ENCODE measurements around the gene MOV10L1.
A peak's percentile ranks its signal among the peaks of the same experiment; 100 is the strongest.

The MOV10L1 gene

GRCh38 chr22:50176850-50177536 is 87.2 kb downstream of the MOV10L1 start:
- DNase-seq (ENCODE audit: low read depth in 2 of 2) = no peak

- no peak for DNase-seq (ENCODE audit: low read depth in 2 of 2)
These were observed 88.0 kb downstream of the MOV10L1 start for GRCh38 chr22:50177537-50178470.

GRCh38 chr22:50178471-50178864 is 88.7 kb downstream of the MOV10L1 start:
- no peak for DNase-seq (ENCODE audit: low read depth in 2 of 2)

- DNase-seq (ENCODE audit: low read depth in 2 of 2) = no peak
These were observed 89.4 kb downstream of the MOV10L1 start for GRCh38 chr22:50178871-50179869.

- DNase-seq (ENCODE audit: low read depth in 2 of 2) = no peak
These were observed 90.3 kb downstream of the MOV10L1 start for GRCh38 chr22:50179937-50180726.

- no peak for DNase-seq (ENCODE audit: low read depth in 2 of 2)
These were observed 91.1 kb downstream of the MOV10L1 start for GRCh38 chr22:50180727-50181521.

GRCh38 chr22:50182176-50183081 is 92.6 kb downstream of the MOV10L1 start:
- no peak for DNase-seq (ENCODE audit: low read depth in 2 of 2)

- no peak for DNase-seq (ENCODE audit: low read depth in 2 of 2)
These were observed 93.5 kb downstream of the MOV10L1 start for GRCh38 chr22:50183141-50183971.

GRCh38 chr22:50184004-50184901 is 94.4 kb downstream of the MOV10L1 start:
- no peak for DNase-seq (ENCODE audit: low read depth in 2 of 2)

- no peak for DNase-seq (ENCODE audit: low read depth in 2 of 2)
These were observed 95.1 kb downstream of the MOV10L1 start for GRCh38 chr22:50184902-50185374.

GRCh38 chr22:50185375-50186087 is 95.7 kb downstream of the MOV10L1 start, which contains the start of gene TRABD:
TRABD (plus strand) TSS chr22:50185913; CDS start chr22:50193061, 7,148 bp downstream.
- peak; percentile 83 to 85 for DNase-seq (ENCODE audit: low read depth in 2 of 2)

- DNase-seq (ENCODE audit: low read depth in 2 of 2) = no peak
These were observed 96.4 kb downstream of the MOV10L1 start for GRCh38 chr22:50186181-50186714.

GRCh38 chr22:50186761-50187523 is 97.1 kb downstream of the MOV10L1 start:
- no peak for DNase-seq (ENCODE audit: low read depth in 2 of 2)

GRCh38 chr22:50188356-50188755 is 98.5 kb downstream of the MOV10L1 start:
- no peak for DNase-seq (ENCODE audit: low read depth in 2 of 2)

Measured in stimulated activated CD4-positive, alpha-beta T cell treated with anti-CD3 and anti-CD28 coated beads, Interleukin-15, amount 100 ng/mL, for 48 hours (primary cell).